PC-3 (cell line): ENCODE data around the gene COL10A1.

Source experiments
- CTCF ChIP-seq: fragments of 300-600 bp; sonication (generic); conservative IDR thresholded peaks from 2 replicates; pipeline ENCODE4 v1.5.1; 2017; ENCODE audit warnings: antibody characterized with exemption, low read depth, mild to moderate bottlenecking, low read length
- EZH2phosphoT487 ChIP-seq: fragments of 300-600 bp; sonication (generic); IDR thresholded peaks from 2 replicates; pipeline ENCODE4 v1.6.1; 2018; ENCODE audit warnings: mild to moderate bottlenecking, antibody characterized with exemption, low read length, borderline replicate concordance

- no peak for TF ChIP-seq CTCF
- no peak for TF ChIP-seq EZH2phosphoT487
These were observed 7.3 kb downstream of the COL10A1 start for GRCh38 chr6:116118608-116119007.
